ENCODE data around the gene HDAC10.

The HDAC10 gene

DNA sequence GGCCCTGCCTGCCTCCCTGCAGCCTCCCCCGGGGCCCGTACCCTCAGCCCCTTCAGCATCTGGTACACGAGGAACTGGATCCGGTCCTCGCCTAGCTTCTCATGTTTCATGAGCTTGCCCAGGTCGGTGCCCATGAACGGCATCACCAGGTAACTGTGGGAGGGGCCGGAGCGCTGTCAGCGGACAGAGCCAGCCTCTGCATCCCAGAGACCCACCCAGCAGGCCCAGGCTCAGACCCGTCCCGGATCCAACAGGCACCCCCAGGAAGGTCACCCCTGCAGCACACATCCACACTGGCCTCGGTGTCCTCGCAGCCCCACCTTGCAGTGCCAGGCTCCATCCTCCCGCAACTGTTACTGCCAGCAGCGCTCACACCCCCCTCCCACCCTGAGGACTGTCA, 6.0 kb upstream of the HDAC10 start:
- FAIRE-seq (no peak), DNase-seq (ENCODE audit: low spot score) (no peak)

DNA sequence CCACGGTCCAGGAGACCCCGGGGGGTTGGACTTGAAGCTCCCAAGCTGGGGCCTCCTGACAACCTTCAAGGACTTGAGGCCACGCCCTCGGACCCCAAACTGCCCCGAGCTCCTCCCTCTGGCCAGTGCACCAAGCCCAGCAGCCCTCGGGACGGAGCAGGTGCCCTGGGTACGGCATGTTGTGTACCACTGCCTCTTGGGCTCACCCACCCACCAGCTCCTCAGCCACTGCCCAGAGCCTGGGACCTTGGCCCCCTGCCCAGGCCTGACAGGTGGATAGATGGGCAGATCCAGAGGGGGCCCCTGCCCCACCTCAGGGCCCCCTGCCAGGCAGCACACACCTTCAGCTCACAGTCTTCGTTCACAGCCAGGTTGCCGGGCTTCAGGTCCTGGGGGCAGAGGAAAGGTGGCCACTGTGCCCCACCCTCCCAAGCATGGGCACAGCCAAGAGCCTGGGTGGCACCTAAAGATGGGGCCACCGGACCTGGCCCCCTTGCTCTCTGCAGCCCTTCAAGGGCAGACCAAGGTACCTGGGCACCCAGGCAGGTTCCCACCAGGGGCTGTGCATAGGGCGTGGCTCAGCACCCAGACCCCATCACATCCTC, 5.3 kb upstream of the HDAC10 start:
- FAIRE-seq, result no peak
- no peak for DNase-seq (ENCODE audit: low spot score)

DNA sequence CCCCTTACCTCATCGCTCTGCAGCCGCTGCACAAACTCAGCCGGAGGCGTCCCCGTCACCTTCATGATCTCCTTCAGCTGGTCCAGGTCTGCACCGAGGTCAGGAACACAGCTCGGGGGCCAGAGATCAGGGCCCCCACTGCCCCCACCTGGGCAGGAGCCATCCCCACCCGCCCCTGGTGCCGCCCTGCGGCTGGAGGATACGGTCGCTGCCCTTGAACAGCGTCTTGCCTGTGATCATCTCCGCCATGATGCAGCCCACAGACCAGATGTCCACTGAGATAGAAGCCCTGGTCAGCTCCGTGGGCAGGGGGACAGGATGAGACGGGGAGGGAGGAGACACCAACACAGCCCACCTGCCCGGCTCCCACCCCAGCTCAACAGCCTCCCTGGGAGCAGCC, 4.5 kb upstream of the HDAC10 start:
- DNase-seq (ENCODE audit: low spot score) (no peak), FAIRE-seq (no peak)

DNA sequence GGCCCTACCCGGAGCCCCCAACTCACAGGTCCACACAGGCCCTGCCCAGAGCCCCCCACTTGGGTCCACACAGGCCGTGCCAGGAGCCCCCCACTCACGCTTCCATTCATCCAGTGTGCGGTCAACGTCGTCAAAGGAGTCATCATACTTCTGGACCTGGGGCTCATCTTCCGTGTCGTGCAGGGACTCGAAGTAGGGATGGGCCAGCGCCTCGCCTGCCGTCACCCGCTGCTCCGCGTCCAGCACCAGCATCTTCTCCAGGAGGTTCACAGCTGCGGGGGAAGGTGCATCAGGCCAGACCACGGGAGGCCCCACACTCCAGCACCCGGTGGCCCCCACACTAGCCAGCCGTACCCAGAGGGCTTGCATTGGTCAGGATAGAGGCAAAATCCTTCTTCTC, 4.0 kb upstream of the HDAC10 start:
- FAIRE-seq, result no peak

DNA sequence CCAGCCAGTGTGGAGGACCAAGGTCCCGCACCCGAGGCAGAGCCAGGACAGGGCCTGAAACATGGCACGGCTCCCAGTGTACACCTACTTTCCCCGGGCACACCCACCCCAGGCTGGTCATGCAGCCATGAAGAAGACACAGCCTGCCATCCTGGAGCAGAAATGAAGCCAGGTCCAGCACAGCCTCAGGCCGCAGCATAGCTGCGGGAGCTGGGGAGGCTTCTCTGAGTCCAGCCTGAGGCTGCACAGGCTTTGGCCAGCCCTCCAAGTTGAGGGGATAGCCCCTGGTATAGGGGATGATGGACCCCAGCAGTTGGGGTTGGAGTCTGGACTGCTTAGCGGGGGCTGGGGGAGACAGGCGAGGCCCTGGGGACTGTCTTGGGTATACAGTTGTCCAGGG, 2.9 kb upstream of the HDAC10 start:
- DNase-seq (ENCODE audit: low spot score), result no peak
- FAIRE-seq, result no peak

More for the DNA sequence above, 4.0 kb upstream of the HDAC10 start:
- no peak for DNase-seq (ENCODE audit: low spot score)

DNA sequence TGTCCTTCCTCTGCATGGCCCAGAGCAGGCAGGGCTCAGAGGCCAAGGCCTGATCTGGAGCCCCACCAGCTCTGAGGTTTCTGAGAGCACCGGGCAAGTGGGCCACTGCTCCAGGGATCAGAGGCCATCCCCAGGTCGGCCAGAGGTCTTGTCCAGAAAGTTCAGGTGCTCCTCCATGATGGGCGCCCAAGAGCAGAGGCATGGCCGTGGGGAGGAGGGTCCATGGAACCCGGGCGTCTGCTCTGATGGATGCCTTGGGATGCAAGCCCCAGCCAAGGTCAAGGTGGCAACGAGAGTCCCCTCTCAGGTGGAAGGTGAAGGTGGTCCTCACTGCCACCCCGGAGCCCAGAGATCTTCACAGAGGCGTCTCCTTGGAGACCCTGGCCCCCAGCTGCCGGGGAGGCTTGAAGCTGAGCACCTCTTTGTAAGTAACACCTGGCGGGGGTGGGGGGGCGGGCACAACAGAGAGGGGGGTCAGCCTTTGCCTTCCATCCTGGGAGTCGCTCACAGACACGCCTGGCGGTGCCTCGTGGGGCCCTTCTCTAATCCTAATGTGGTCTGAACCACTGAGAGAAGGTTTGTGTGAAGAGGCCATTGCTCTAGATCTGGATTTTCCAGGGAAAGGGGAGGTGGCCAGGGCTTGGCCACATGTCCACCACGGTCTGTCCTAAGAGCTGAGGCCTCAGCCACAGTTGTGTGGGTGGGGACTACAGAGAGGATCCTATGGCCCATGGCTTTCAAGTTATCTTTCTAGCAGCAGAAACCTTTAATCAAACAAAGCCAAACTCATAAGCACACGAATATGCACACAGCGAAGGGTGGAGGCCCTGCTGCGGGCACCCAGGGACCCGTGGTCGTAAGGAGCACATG, 2.2 kb upstream of the HDAC10 start:
- FAIRE-seq, result no peak
- DNase-seq (ENCODE audit: low spot score), result no peak

DNA sequence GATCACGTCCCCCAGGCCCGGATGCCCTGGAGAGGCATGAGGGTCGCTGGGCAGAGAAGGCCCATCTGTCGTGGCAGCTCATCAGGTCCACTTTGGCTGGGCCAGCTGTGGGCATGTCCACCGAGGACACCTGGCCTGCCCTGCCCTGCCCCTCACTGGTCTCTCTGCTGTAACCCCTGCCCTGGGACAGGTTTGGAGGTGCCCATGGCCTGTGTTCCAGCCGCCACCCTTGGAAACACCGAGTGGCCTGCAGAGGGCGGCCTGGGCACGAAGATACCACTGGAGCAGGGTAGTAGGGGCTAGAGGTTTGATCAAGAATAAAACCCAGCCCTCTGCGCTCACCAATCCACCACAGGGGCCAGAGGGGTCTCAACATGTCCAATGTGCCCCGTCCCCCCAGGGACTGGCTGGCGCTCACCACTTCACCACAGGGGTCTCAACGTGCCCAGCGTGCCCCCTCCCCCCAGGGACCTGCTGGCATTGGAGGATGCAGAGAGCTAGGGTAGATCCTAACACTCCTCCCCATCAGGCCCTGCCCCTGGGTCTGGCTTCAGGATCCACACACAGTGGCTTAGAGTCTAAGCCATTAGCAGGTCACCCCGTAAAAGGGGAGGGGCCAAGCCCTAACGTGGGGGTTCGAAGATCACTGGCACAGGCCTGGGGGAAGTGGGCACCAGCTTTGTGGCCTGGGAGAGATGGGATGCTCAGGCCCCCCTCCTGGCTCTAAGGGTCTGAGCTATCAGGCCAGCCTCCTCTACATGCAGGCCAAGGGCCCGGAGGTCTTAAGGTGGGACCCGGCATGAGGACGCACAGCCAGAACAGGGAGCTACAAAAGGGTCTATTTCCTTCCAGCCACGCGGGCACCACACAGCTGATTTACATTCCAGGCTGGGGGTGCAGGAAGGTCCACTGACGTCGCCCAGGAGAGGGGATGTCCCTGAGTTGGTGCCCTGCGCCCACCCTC, 1.3 kb upstream of the HDAC10 start:
- DNase-seq (ENCODE audit: low spot score), result peak; percentile 37
- no peak for FAIRE-seq

DNA sequence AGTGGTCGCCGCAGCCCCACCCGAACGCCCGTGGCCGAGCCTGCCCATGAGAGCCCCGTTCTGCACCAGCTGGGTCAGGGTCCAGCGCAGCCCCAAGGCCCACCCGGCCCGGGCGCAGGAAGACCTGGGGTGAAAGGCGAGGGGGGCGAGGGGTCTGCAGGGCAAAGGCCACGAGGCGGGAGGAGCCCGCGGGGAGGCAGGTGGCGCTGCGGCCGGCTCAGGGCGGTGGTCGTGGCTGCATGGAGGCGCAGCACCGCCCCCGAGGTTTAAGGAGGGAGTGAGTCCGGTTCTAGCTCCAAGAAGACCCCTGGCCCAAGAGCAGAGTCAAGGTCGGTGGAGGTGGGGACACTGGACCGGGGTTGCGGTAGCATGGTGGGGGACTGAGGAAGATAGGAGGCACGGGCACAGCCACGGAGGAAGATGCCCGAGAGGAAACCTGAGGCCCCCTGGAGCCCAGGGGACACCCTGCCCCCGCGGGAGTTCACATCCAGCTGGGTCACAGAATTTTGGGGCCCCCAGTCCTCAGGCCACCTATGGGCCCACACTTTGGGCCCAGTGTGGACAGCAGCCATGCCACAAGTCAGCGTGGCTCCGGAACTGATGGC, 514 bp upstream of the HDAC10 start:
- DNase-seq (ENCODE audit: low spot score) (no peak), FAIRE-seq (no peak)

DNA sequence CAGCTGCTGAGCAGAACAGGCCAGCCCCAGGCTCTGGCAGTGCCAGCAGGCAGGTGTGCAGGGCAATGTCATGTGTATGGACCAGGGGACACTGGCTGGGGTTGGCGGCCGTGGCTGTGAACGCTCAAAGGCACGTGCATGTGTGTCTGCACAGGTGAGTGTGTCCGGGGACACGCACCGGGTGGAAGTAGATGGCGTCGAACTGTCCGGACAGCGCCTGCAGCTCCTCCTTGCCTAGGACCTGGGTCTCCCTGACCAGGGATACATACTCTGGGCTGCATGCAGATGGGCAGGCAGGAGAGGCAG, 863 bp downstream of the HDAC10 start:
- FAIRE-seq (no peak), DNase-seq (ENCODE audit: low spot score) (no peak)

DNA sequence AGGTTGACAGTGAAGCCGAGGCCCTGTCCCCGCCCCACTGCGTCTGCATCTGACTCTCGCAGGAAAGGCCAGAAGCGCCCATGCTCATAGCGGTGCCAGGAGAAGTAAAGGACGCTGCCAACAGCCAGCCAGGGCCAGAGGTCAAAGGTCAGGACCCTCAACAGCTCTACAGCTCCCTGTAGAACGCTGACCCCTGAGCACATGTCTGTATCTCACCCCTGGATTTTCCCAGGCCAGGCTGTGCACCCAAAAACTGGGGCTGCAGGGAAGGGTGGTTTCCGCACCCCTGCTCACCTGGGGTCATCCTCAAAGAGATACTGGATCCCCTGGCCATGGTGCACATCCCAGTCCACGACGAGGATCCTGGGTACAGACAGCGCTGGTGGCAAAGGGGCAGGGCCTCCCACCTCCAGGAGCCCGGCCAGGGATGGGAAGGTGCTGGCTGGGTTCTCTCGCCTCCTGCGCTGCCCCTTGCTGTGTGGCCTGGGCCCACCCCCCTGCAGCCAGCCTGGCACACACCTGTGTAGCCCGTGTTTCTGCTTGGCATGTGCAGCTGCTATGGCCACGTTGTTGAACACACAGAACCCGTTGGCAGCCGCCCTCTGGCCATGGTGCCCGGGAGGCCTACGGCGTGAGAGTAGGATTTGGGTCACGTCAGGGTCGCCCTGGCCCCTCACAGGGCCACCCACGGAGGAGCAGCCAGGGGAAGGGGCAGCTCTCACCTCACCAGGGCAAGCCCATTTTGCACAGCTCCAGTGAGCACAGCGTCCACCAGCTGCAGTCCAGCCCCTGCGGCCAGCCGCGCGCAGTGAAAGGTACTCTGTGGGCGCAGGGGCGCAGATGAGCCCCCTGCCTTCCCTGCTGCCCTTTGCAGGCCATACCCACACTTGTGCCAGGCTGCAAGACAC, 1.5 kb downstream of the HDAC10 start:
- DNase-seq (ENCODE audit: low spot score) (no peak), FAIRE-seq (no peak)

DNA sequence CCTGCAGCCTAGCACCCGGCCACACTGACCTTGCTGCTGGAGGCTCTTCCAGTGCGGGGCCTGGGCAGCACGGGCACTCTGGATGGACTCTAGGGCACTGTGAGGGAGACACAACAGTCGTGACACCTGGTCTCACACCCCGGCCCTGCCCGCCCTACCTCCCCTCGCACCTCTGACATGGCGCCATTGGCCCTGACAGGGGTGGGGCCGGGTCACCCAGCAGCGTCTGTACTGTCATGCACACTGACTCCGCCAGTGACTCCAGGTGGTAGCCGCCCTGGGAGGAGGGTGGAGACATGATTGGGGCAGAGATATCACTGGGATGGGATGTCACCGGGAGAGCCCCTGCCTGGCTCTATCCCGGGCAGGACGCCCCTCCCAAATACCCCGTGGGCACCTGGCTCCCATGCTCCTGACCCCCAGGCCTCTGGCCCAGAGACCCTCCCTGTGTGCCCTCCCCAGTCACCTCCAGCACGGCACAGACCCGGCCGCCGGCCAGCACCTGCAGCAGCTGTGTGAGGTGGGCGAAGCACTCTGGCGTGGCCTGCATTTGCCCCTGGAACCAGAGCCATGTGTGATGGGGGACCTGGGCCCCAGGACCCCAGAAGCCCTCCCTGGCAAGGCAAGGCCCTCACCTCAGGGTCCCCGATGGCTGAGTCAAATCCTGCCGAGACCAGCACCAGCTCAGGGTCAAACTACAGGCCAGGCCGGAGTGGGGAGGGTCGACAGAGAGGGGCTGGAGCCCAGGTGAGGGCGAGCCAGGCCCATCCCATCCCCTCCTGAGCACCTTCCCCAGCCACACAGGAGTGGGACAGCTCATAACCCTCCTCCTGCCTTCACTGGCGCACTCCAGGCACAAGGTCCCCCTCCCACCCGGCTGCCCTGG, 2.6 kb downstream of the HDAC10 start:
- FAIRE-seq (no peak), DNase-seq (ENCODE audit: low spot score) (no peak)

DNA sequence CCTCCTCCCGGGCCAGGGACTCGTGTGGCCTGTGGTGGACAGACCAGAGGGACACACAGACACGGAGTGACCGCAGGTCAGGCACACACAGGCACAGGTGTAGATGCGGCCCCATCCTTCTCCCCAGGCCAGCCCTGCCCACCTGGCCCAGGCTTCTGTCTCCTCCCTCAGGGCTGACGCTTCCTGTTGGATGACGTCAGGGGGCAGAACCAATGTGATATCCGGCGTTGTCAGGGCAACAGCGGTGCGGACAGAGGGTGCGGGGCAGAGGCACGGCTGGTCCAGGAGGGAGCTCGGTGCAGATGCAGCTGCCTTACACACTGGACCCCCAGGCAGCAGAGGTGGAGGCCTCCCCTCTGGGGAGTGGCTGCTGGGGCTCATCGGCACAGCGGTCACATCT, 3.3 kb downstream of the HDAC10 start:
- DNase-seq (ENCODE audit: low spot score) (no peak), FAIRE-seq (no peak)

DNA sequence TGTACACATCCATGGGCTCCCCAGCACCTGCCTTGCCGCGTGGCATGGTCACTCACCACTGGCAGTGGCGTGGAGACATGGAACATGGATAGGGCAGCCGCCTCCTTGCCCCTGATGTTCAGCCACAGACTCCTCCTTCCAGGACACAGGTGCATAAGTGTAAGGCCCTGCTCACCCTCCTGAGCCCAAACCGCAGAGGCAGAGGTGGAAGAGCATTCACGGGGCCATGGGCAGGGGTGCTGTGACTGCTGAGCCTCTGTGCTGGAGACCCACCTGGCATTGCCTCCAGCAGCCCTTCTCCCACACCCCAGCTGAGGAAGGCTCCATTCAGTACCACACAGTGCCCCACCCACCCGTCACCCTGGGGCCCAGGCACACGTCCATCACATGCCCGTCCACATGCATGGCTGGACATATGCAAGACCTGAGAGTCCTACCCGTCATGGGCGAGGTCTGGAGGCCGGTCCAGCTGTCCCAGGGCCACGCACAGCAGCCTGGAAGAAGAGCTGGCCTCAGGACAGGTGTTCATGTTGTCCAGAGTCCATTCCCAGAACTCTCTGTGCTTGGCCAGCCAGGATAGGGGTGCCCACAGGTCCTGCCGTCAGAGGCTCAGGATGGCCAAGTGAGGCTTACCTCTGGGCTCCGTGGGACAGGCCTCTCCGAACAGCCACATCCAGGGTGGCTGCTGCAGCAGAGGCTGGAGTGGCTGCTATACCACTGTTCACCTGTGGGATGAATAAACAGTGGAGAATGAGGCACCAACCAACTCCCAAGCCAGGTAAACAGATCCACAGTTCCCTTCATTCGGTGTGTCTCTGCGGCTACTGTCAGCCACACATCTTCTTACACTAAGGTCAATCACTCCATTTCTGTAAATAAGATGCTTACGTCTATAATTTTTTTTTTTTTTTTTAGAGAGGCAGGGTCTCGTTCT, 4.6 kb downstream of the HDAC10 start:
- no peak for FAIRE-seq
- DNase-seq (ENCODE audit: low spot score), result no peak

DNA sequence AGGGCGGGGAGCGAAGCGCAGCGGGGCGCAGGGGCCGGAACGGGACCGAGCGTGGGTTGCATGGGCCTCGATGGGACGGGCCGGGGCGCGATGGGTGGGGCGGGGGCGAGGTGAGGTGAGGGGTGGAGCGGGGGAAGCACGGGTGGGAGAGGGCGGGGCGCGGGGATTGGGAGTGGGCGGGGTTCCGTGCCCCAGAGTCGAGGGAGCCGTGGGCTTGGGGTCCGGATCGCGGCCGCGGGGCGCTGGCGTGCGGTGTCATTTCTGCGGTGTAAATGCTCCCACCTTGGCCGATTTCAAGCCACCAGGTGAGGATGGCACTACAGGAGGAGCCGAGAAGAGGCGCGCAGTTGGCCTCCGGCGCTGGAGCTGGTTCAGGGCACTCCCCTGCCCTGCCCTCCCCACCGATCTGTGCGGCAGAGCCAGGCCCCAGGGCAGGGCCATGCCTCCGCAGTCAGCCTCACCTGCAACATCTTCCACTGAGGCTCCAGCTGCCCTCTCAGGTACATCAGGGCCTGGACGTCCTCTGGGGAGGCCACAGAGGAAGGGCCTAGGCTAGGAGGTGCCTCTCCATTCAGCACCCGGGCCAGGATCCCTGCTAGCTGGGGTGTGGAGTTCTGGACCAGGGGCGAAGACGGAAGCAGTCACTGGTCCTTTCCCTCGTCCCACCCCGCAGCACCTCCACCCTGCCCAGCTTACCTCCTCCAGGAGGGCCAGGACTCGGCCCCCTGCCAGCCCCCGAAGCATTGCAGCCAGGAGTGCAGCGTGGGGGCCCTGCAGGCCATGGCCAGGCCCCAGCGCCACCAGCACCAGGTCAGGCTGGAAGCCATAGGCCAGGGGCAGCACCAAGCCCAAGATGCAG, 5.6 kb downstream of the HDAC10 start:
- no peak for FAIRE-seq
- no peak for DNase-seq (ENCODE audit: low spot score)

DNA sequence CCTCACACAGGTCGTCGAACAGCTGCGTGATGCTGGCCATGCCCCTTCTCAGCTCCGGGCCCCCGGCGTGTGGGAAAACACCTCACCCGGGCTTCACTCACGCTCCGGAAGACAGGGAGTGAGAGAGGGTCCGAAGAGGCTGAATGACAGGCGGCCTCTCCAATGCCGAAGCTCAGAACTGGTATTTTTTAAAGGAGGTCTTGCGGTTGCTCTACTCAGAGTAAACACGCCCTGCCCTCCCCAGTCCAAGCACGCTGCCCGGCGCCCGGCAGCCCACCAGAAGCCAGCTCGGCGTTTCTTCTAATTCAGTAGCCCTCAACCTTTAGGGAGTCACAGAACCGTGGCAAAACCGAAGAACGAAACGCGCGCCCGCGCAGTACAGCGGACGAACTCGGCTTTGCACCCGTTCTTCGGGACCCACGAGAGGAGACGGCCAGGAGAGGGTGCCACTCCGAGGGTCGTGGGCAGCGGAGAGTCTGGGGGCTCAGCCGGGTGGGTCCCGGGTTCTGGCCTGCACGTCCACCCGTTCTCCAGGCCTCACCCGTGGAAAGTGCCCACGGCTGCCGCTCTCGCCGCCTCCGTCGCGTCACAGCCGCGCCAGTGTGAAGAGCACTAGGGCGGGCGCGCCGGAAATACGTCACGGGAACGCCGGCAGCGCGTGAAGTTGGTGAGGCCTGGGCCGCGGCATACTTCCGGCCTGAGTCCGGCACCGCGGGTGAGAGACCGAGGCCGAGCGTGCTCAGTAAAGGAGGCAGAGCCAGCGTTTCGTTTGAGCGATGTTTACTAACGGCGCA, 6.4 kb downstream of the HDAC10 start, which contains the start of gene TUBGCP6:
Gene TUBGCP6, minus strand, starts transcription at position 604 of the 794 bp plus-strand sequence. Its CDS starts 564 bp downstream, at position 40.
- FAIRE-seq, result no peak

DNA sequence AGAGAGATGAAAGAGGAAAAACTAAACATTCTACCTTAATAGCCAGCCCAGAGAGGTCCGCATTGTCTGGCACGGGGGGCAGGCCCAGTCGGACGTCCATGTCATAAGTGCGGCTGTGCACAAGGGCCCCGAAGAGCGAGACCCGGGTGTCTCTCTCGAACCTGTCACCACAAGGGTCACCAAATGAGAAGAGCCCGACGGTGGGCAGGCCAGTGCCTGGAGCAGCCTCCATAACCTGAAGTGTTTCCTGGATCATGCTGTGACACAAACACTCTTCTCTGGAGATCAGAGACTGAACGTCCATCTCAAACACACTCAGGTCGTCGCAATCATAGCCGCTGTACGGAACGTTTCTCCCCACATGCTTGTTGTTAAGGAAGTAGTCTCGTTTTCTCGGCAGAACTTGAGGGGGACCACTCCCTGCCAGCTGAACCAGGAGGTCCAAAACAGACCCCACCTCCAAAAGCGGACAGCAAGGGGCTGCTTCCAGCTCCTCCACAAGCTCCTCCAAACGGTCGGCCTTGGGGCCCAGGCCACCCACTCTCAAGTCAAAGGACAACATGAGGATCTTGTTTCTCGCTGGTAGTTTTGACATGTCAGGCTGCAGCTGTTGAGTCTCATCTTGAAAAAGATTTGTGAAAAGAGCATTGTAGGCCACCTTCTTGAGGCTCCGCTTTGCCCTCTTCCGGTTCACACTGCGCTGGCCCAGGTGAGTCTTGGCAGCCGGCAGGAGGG, 7.2 kb downstream of the HDAC10 start:
- DNase-seq (ENCODE audit: low spot score) (no peak), FAIRE-seq (no peak)

More for the DNA sequence above, 6.4 kb downstream of the HDAC10 start, which contains the start of gene TUBGCP6:
- DNase-seq (ENCODE audit: low spot score), result peak; percentile 74
